Lower lobe of right lung (tissue), 2 donors: ENCODE data around the gene GRM8. TPM values are rescaled to one million over a fixed set of nuclear protein-coding genes. Genes with fewer than 3 reads are reported as not detected.

Experiments used
- ATAC-seq, 2 donors: fragments of 200-7000 bp; cut with Tn5 transposase; one replicate each; pipeline ENCODE4 v1.9.1; 2020 to 2022; ENCODE audit warnings: mild to moderate bottlenecking in 2 of 2, moderate library complexity in 2 of 2
- DNase-seq: peaks from one replicate; pipeline ENCODE4 v3.0.0-alpha.2; 2020
- H3K27ac ChIP-seq: fragments of 200-600 bp; one replicate; pipeline ENCODE4 v1.8.0; 2022
- H3K27me3 ChIP-seq: fragments of 200-600 bp; one replicate; pipeline ENCODE4 v1.8.0; 2022; ENCODE audit warnings: low read depth
- H3K36me3 ChIP-seq: fragments of 200-600 bp; one replicate; pipeline ENCODE4 v1.8.0; 2022; ENCODE audit warnings: mild to moderate bottlenecking
- H3K4me1 ChIP-seq: fragments of 200-600 bp; one replicate; pipeline ENCODE4 v1.8.0; 2022
- H3K4me3 ChIP-seq: fragments of 200-600 bp; one replicate; pipeline ENCODE4 v1.8.0; 2022; ENCODE audit warnings: mild to moderate bottlenecking
- H3K9me3 ChIP-seq: fragments of 200-600 bp; one replicate; pipeline ENCODE4 v1.8.0; 2022
- CTCF ChIP-seq: fragments of 200-600 bp; IDR thresholded peaks from one replicate; pipeline ENCODE4 v1.8.0; 2022; ENCODE audit warnings: antibody characterized with exemption, mild to moderate bottlenecking
- intact Hi-C: fragments of 100-400 bp; cut with DNase I; formaldehyde crosslinking; loops from one replicate; pipeline ENCODE4 v1.11.0; 2022
- total RNA-seq: library from RNA; stranded (reverse); fragmentation: NEBNext Ultra II Directional; extraction: Animal tissue kit (Norgen Biotek cat#: 25700); gene quantifications from one replicate; pipeline ENCODE4 v1.2.1, GENCODE V29; 2021
- donor health status: DM: no; HTN: yes; CAD: no; lungs with severe emphysema.

GRM8 gene
- total RNA-seq, 1 donor from 2014 or later = not detected

- Histone ChIP-seq H3K27me3 (no peaks in the 10 kb centered on the region), H3K4me1 (no peaks in the 10 kb centered on the region), H3K9me3 (no peaks in the 10 kb centered on the region), H3K36me3 (no peaks in the 10 kb centered on the region), H3K27ac (no peak overlapping the region), H3K4me3 (no peak overlapping the region)
- no peak for TF ChIP-seq CTCF
- DNase-seq = no peak
- intact Hi-C loops = no loop called here
- no peak for ATAC-seq
Observed at GRCh38 chr7:126716321-126716720, 536.4 kb downstream of the GRM8 start.

- H3K4me1 ChIP-seq = no peaks in the 10 kb centered on the region
- no peak overlapping the region for H3K4me3 ChIP-seq
- intact Hi-C loops = no loop called here
- DNase-seq (no peak), ATAC-seq (no peak)
- H3K9me3 ChIP-seq = no peaks in the 10 kb centered on the region
- H3K27ac ChIP-seq = no peak overlapping the region
- H3K36me3 ChIP-seq = no peaks in the 10 kb centered on the region
- no peak for TF ChIP-seq CTCF
- H3K27me3 ChIP-seq = no peaks in the 10 kb centered on the region
Observed at GRCh38 chr7:126715076-126715475, 537.7 kb downstream of the GRM8 start.

- Histone ChIP-seq H3K4me3 (no peak overlapping the region), H3K36me3 (no peaks in the 10 kb centered on the region), H3K27ac (no peak overlapping the region), H3K9me3 (no peaks in the 10 kb centered on the region), H3K27me3 (no peaks in the 10 kb centered on the region), H3K4me1 (no peaks in the 10 kb centered on the region)
- no peak for DNase-seq
- ATAC-seq = no peak
- intact Hi-C loops = no loop called here
- TF ChIP-seq CTCF = no peak
Observed at GRCh38 chr7:126702242-126703016, 550.3 kb downstream of the GRM8 start.

GRCh38 chr7:126700807-126701604, 551.7 kb downstream of the GRM8 start:
- peak; percentile 40 to 61 for ATAC-seq
- no peaks in the 10 kb centered on the region for H3K36me3 ChIP-seq
- no peaks in the 10 kb centered on the region for H3K4me1 ChIP-seq
- H3K27ac ChIP-seq = no peak overlapping the region
- no peak for TF ChIP-seq CTCF
- peak; percentile 42 for DNase-seq
- H3K4me3 ChIP-seq = no peak overlapping the region
- intact Hi-C loops = no loop called here
- no peaks in the 10 kb centered on the region for H3K9me3 ChIP-seq
- no peaks in the 10 kb centered on the region for H3K27me3 ChIP-seq

- no peaks in the 10 kb centered on the region for H3K27me3 ChIP-seq
- H3K4me1 ChIP-seq = no peaks in the 10 kb centered on the region
- TF ChIP-seq CTCF = no peak
- H3K36me3 ChIP-seq = no peaks in the 10 kb centered on the region
- no peak overlapping the region for H3K27ac ChIP-seq
- no peak overlapping the region for H3K4me3 ChIP-seq
- ATAC-seq (no peak), DNase-seq (no peak)
- no peaks in the 10 kb centered on the region for H3K9me3 ChIP-seq
- intact Hi-C loops = no loop called here
Observed at GRCh38 chr7:126699707-126700106, 553.0 kb downstream of the GRM8 start.
